Measurements from ENCODE around the gene MGAT5.

The MGAT5 gene

GRCh38 chr2:134411279-134411827 is 157.5 kb downstream of the MGAT5 start:
- no peak overlapping the region for H3K27ac ChIP-seq
- TF ChIP-seq CTCF (conservative IDR thresholded peaks at IDR 0.05) = no peak
- no peak for TF ChIP-seq ZFX (IDR thresholded peaks at IDR 0.05)

- TF ChIP-seq ZFX (IDR thresholded peaks at IDR 0.05) = no peak
- TF ChIP-seq CTCF (conservative IDR thresholded peaks at IDR 0.05) = peak; percentile 48
- no peak overlapping the region for H3K27ac ChIP-seq
Observed at GRCh38 chr2:134411828-134412638, 158.2 kb downstream of the MGAT5 start.

GRCh38 chr2:134412639-134412999 is 158.7 kb downstream of the MGAT5 start:
- H3K27ac ChIP-seq = no peak overlapping the region
- TF ChIP-seq CTCF (conservative IDR thresholded peaks at IDR 0.05) (no peak), ZFX (IDR thresholded peaks at IDR 0.05) (no peak)

- no peak overlapping the region for H3K27ac ChIP-seq
- TF ChIP-seq ZFX (IDR thresholded peaks at IDR 0.05) = no peak
- no peak for TF ChIP-seq CTCF (conservative IDR thresholded peaks at IDR 0.05)
Observed at GRCh38 chr2:134413430-134413829, 159.6 kb downstream of the MGAT5 start.

- TF ChIP-seq ZFX (IDR thresholded peaks at IDR 0.05) (no peak), CTCF (conservative IDR thresholded peaks at IDR 0.05) (no peak)
- H3K27ac ChIP-seq = no peak overlapping the region
Observed at GRCh38 chr2:134413912-134414311, 160.0 kb downstream of the MGAT5 start.

- H3K27ac ChIP-seq = no peak overlapping the region
- TF ChIP-seq ZFX (IDR thresholded peaks at IDR 0.05) = no peak
Observed at GRCh38 chr2:134416018-134416417, 162.1 kb downstream of the MGAT5 start.

- no peak overlapping the region for H3K27ac ChIP-seq
- TF ChIP-seq ZFX (IDR thresholded peaks at IDR 0.05) = no peak
- no peak for TF ChIP-seq CTCF (conservative IDR thresholded peaks at IDR 0.05)
Observed at GRCh38 chr2:134416637-134417036, 162.8 kb downstream of the MGAT5 start.
